Measurements from ENCODE around the gene NACC1. TPM values are rescaled to one million over a fixed set of nuclear protein-coding genes. Genes with fewer than 3 reads are reported as not detected.
"Not testable (repeated sequence)": the region's sequence is repeated elsewhere in the genome, so short reads cannot be mapped to it uniquely, and the experiment has no call there.

The NACC1 gene
- total RNA-seq, 1 donor = 95.0 TPM

DNA sequence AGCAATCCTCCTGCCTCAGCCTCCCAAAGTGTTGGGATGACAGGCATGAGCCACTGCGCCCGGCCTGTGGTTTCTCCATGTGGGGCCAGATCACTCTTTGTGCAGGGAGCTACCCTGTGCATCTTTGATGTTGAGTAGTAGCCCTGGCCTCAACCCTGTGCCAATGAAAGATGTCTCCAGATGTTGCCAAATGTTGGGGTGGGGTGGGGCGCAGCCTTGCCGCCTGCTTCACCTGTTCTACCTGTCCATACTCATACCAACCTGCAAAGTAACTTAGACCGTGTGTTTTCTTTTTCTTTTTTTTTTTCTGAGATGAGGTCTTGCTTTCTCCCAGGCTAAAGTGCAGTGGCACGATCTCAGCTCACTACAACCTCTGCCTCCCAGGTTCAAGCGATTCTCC is 53.1 kb downstream of the NACC1 start:
- no peak overlapping the region for H3K4me3 ChIP-seq (ENCODE audit: low read depth, low read length)
- no peak for DNase-seq (ENCODE audit: low read depth)
- TF ChIP-seq, protein P1, sequence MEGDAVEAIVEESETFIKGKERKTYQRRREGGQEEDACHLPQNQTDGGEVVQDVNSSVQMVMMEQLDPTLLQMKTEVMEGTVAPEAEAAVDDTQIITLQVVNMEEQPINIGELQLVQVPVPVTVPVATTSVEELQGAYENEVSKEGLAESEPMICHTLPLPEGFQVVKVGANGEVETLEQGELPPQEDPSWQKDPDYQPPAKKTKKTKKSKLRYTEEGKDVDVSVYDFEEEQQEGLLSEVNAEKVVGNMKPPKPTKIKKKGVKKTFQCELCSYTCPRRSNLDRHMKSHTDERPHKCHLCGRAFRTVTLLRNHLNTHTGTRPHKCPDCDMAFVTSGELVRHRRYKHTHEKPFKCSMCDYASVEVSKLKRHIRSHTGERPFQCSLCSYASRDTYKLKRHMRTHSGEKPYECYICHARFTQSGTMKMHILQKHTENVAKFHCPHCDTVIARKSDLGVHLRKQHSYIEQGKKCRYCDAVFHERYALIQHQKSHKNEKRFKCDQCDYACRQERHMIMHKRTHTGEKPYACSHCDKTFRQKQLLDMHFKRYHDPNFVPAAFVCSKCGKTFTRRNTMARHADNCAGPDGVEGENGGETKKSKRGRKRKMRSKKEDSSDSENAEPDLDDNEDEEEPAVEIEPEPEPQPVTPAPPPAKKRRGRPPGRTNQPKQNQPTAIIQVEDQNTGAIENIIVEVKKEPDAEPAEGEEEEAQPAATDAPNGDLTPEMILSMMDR (IDR thresholded peaks at IDR 0.05; ENCODE audit: insufficient read depth, low read depth, low read length) = no peak

DNA sequence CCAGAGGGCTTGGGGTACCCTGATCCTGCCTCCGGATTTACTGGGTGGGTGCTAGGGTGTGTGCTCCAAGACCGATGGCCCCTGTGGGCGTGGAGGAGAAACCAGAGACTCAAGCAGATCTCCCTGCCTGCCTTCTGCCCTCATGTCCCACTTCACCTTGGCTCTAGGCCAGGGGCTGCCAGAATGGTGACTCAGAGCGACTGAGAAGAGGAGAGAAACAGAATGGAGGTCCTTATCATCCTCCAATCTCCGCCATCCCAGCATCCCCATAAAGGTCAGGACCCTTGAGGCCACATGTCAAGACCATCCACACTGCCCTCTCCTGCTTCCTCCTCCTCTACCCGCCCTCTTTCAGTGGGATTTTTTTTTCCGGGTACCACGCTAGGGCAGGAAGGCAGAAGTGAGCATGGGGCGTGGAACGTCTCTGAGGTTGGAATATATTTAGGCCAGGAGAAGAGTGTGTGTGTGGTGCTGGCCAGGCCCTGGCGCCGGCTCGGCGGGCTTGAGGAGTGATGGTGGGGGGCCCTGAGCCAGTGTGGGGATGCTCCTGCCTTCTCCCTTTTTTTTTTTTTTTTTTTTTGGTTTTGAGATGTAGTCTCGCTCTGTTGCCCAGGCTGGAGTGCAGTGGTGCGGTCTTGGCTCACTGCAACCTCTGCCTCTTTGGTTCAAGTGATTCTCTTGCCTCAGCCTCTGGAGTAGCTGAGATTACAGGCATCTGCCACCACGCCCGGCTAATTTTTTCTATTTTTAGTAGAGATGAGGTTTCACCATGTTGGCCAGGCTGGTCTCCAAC is 54.5 kb downstream of the NACC1 start:
- no peak overlapping the region for H3K4me3 ChIP-seq (ENCODE audit: low read depth, low read length)
- peak; percentile 89 for DNase-seq (ENCODE audit: low read depth)
- TF ChIP-seq, protein P1 (IDR thresholded peaks at IDR 0.05; ENCODE audit: insufficient read depth, low read depth, low read length) = no peak

DNA sequence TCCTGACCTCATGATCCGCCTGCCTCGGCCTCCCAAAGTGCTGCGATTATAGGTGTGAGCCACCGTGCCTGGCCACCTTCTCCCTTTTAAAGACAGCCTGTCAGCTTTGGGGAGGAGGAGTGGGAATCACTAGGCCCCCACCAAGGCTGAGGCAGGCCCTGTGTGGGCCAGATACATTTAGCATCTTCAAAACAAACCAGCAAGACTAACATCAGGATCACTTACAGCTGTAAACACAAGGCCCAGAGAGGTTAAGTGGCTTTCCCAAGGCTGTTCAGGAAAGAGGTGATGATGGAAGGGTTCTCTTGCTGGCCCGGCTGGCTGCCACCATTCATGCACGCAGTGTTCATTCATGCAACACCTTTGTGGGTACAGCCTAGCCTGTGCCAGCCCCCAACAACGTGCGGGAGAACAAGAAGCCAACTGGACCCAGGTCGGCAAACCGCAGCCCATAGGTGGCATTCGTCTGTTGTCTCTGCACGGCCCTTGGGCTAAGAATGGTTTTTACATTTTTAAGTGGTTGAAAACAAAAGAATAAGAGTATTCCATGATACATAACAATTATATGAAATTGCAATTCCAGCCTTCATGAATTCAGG is 55.2 kb downstream of the NACC1 start:
- H3K4me3 ChIP-seq (ENCODE audit: low read depth, low read length) = no peak overlapping the region
- DNase-seq (ENCODE audit: low read depth) = no peak
- TF ChIP-seq, protein P1 (IDR thresholded peaks at IDR 0.05; ENCODE audit: insufficient read depth, low read depth, low read length) = no peak

DNA sequence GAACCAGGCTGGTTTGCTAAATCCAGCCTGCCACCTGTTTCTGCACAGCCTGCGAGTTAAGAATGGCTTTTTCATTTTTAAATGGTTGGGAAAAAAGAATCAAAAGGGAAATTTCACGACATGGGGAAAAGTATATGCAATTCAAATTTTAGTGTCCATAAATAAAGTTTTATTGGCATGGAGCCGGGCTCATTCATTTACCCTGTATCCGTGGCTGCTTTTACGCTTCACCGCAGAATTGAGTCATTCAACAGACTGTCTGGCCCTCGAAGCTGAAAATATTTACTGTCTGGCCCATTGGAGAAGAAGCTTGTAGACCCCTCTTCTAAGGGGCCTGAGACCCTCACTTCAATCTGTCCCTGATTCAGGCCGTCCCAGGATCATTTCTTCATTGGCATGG is 58.3 kb downstream of the NACC1 start:
- TF ChIP-seq, protein P1 (IDR thresholded peaks at IDR 0.05; ENCODE audit: insufficient read depth, low read depth, low read length) = no peak
- H3K4me3 ChIP-seq (ENCODE audit: low read depth, low read length) = no peak overlapping the region
- DNase-seq (ENCODE audit: low read depth) = no peak

DNA sequence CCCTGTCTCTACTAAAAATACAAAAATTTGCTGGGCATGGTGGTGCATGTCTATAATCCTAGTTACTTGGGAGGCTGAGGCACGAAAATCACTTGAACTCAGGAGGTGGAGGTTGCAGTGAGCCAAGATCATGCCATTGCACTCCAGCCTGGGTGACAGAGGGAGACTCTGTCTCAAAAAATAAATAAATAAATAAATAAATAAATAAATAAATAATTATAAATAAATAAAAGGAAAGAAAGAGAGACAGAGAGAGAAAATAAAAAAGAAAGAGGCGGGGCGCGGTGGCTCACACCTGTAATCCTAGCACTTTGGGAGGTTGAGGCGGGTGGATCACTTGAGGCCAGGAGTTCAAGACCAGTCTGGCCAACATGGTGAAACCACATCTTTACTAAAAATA is 59.5 kb downstream of the NACC1 start:
- DNase-seq (ENCODE audit: low read depth); H3K4me3 ChIP-seq (ENCODE audit: low read depth, low read length): not testable (repeated sequence)

DNA sequence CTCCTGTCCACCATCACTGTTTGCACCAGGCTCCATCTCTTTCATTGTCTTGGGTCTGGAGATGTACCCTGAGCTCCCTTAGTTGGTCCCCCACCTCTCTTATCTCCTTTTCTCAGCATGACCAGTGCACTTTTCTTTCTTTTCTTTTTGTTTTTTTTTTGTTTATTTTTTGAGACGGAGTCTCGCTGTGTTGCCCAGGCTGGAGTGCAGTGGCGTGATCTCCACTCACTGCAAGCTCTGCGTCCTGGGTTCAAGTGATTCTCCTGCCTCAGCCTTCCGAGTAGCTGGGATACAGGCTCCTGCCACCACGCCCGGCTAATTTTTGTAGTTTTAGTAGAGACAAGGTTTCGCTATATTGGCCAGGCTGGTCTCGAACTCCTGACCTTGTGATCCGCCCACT is 60.2 kb downstream of the NACC1 start:
- DNase-seq (ENCODE audit: low read depth); H3K4me3 ChIP-seq (ENCODE audit: low read depth, low read length): not testable (repeated sequence)

DNA sequence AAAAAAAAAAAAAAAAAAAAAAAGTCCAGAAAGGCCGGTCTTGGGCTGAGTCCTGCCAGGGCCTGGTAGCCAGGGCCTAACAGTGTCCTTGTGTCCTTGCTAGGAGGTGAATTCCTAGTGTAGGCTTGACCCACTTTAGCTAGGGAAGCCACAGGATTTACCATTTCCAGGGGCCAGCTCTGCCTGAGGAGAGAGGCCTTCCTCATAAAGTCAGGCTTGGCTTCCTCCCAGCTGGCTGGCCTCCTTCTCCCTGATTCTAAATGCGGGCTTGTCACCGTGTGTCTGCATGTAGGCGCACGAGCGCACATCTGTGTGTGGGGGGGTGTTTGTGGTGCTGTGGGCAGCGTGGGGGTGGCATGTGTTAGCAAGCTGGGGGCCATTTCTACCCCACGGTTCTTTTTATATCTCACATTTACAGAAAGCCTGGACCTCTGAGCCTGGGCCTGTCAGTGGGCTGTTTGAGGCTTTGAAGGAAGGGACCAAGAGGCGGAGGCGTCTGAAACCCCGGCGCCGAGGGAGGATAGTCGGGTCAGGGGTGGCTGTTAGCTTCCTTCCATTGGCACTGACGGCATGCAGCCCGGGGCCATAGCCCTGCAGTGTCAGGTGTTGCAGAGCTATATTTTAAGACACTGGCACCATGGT is 63.8 kb downstream of the NACC1 start:
- DNase-seq (ENCODE audit: low read depth) = peak; percentile 70
- H3K4me3 ChIP-seq (ENCODE audit: low read depth, low read length) = no peak overlapping the region
- TF ChIP-seq, protein P1 (IDR thresholded peaks at IDR 0.05; ENCODE audit: insufficient read depth, low read depth, low read length) = no peak

DNA sequence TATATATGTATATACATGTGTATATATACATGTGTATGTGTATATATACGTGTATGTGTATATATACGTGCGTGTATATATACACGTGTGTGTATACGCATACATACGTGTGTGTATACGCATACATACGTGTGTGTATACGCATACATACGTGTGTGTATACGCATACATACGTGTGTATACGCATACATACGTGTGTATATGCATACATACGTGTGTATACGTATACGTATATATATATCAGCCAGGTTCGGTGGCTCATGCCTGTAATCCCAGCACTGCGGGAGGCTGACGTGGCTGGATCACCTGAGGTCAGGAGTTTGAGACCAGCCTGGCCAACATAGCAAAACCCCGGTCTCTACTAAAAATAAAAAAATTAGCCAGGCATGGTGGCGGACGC is 66.9 kb downstream of the NACC1 start:
- not testable (repeated sequence) for DNase-seq (ENCODE audit: low read depth); H3K4me3 ChIP-seq (ENCODE audit: low read depth, low read length)

DNA sequence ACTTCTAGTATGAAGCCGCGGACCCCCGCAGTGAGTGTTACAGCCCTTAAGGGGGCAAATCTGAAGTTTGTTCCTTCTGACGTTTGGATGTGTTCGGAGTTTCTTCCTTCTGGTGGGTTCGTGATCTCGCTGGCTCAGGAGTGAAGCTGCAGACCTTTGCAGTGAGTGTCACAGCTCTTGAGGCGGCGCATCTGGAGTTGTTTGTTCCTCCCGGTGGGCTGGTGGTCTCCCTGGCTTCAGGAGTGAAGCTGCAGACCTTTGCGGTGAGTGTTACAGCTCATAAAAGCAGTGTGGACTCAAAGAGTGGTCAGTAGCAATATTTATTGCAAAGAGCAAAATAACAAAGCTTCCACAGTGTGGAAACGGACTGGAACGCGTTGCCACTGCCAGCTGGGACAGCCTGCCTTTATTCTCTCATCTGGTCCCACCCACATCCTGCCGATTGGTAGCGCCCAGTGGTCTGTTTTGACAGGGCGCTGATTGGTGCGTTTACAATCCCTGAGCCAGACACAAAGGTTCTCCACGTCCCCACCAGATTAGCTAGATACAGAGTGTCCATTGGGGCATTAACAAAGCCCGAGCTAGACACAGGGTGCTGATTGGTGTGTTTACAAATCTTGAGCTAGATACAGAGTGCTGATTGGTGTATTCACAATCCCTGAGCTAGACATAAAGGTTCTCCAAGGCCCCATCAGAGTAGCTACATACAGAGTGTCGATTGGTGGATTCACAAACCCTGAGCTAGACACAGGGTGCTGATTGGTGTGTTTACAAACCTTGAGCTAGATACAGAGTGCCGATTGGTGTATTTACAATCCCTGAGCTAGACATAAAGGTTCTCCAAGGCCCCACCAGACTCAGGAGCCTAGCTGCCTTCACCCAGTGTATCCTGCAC is 67.9 kb downstream of the NACC1 start:
- DNase-seq (ENCODE audit: low read depth); H3K4me3 ChIP-seq (ENCODE audit: low read depth, low read length): not testable (repeated sequence)

DNA sequence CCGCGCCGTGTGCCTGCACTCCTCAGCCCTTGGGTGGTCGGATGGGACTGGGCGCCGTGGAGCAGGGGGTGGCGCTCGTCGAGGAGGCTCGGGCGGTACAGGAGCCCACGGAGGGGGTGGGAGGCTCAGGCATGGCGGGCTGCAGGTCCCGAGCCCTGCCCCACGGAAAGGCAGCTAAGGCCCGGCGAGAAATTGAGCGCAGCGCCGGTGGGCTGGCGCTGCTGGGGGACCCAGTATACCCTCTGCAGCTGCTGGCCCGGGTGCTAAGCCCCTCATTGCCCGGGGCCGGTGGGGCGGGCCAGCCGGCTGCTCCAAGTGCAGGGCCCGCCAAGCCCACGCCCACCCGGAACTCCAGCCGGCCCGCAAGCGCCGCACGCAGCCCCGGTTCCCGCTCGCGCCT is 68.6 kb downstream of the NACC1 start:
- H3K4me3 ChIP-seq (ENCODE audit: low read depth, low read length); DNase-seq (ENCODE audit: low read depth): not testable (repeated sequence)

All from fibroblast of villous mesenchyme (primary cell).